Fibroblast of lung (primary cell): ENCODE data around the gene DUSP23.

ENCODE experiments used
- CTCF ChIP-seq, 2 donors: IDR thresholded peaks in 1 of 2; conservative IDR thresholded peaks in 1 of 2; 1 replicate in 1 of 2; 2 replicates in 1 of 2; pipeline ENCODE4 v1.5.1; 2011 to 2012; ENCODE audit warnings: low read length in 2 of 2, control low read depth in 1 of 2, inconsistent platforms in 1 of 2, low read depth in 1 of 2, mild to moderate bottlenecking in 1 of 2
- EZH2 ChIP-seq: IDR thresholded peaks from 2 replicates; pipeline ENCODE4 v1.5.1; 2012; ENCODE audit warnings: low read length, control low read depth, mild to moderate bottlenecking; ENCODE audit errors: missing control alignments

- TF ChIP-seq CTCF (conservative IDR thresholded peaks at IDR 0.05 in 1 of 2, IDR thresholded peaks at IDR 0.05 in 1 of 2; ENCODE audit: low read depth in 1 of 2, low read length in 2 of 2), result no peak
- TF ChIP-seq EZH2, result no peak
Observed at GRCh38 chr1:159804924-159805323, 24.2 kb downstream of the DUSP23 start.
